Esophagus (tissue), 2 donors: ENCODE results near the gene HSF5. TPM values are rescaled to one million over a fixed set of nuclear protein-coding genes. Genes with fewer than 3 reads are reported as not detected.
A peak's percentile ranks its signal among the peaks of the same experiment; 100 is the strongest.

ENCODE experiments used
- H3K27ac ChIP-seq, 2 donors: one replicate each; pipeline ENCODE4 v1.5.1; 2013; ENCODE audit warnings: low read depth in 2 of 2, mild to moderate bottlenecking in 2 of 2, inconsistent platforms in 1 of 2, low read length in 1 of 2, moderate library complexity in 1 of 2
- H3K27me3 ChIP-seq, 2 donors: one replicate each; pipeline ENCODE4 v1.6.1; 2013; ENCODE audit warnings: low read length in 2 of 2, control low read depth in 1 of 2, mild to moderate bottlenecking in 1 of 2; ENCODE audit not compliant: insufficient read depth in 2 of 2, control insufficient read depth in 1 of 2
- H3K36me3 ChIP-seq, 2 donors: one replicate each; pipeline ENCODE4 v1.6.1; 2013; ENCODE audit warnings: low read length in 1 of 2; ENCODE audit not compliant: control insufficient read depth in 2 of 2, insufficient read depth in 2 of 2
- H3K4me1 ChIP-seq, 2 donors: one replicate each; pipeline ENCODE4 v1.6.1; 2013; ENCODE audit warnings: low read length in 1 of 2; ENCODE audit not compliant: control insufficient read depth in 2 of 2, insufficient read depth in 2 of 2
- H3K4me3 ChIP-seq, 2 donors: one replicate each; pipeline ENCODE4 v1.5.1; 2013; ENCODE audit warnings: low read length in 2 of 2, mild to moderate bottlenecking in 2 of 2, low read depth in 1 of 2, moderate library complexity in 1 of 2
- H3K9me3 ChIP-seq, 2 donors: one replicate each; pipeline ENCODE4 v1.6.1; 2013; ENCODE audit warnings: mild to moderate bottlenecking in 2 of 2, low read depth in 1 of 2, low read length in 1 of 2, moderate library complexity in 1 of 2; ENCODE audit not compliant: control insufficient read depth in 2 of 2, insufficient read depth in 1 of 2
- WGBS, 2 donors: extraction: QIAGEN DNeasy Blood & Tissue Kit; methylation state at CpG; one replicate each; pipeline ENCODE4 v1.1.7; 2013; 5-methylcytosine and 5-hydroxymethylcytosine counted together
- polyA plus RNA-seq, 2 donors: library from polyadenylated mRNA; stranded (reverse); fragments of 200-250 nt; gene quantifications; one replicate each; pipeline ENCODE4 v1.2.3, GENCODE V29; 2013
- donor health status: healthy with polysubstance abuse.
- donor health status: Bipolar disorder and iron deficiency.

Gene HSF5
- polyA plus RNA-seq, 2 donors = 0.01 to 0.02 TPM

GRCh38 chr17:58396173-58396572, 92.0 kb downstream of the HSF5 start:
- H3K4me3 ChIP-seq = no peak overlapping the region
- H3K4me1 ChIP-seq = peaks cover 0 to 2% of the 10 kb centered on the region in 2 donors
- no peaks in the 10 kb centered on the region for H3K27me3 ChIP-seq
- H3K9me3 ChIP-seq = no peaks in the 10 kb centered on the region
- H3K36me3 ChIP-seq = no peaks in the 10 kb centered on the region
- no peak overlapping the region for H3K27ac ChIP-seq
- WGBS, 2 donors = 71 to 80% methylated on average over 4 of the region's 4 CpGs

DNA sequence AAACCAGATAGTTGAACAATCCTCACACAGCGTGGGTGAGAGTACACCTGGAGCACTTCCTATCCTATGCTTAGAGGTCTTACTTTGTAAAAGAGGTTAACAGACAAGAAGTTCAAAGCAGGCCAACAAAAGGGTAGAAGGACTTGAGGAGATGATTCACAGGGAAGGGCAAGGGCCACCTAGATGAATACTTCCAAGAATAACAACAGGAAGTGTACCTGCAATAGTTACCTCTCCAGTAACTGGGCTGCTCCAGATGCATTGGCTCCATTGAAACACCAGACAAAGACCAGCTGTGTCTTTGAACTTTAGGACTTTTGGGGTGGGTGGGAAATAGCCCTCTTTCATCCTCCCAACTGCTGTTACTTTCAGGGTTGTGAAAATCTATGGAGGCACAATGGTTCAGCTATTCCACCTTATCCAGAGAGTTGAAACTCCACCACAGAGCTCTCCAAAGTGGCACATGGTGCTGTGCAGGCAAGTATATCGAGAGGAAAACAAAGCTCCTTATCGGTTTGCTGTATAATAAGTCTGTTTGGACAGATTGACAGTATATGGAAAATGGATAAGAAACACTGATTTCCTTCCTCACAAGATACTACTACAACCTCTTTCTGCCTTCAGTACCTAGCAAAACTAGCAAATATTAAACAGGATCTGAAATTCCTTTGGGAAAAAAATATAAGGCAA, 93.5 kb downstream of the HSF5 start:
- H3K27me3 ChIP-seq = no peaks in the 10 kb centered on the region
- peak overlapping the region; percentile 36 to 71 for H3K27ac ChIP-seq
- 69 to 75% methylated on average over 3 of the region's 3 CpGs for WGBS, 2 donors
- no peaks in the 10 kb centered on the region for H3K9me3 ChIP-seq
- H3K4me3 ChIP-seq = no peak overlapping the region
- peaks cover 0 to 2% of the 10 kb centered on the region in 2 donors for H3K4me1 ChIP-seq
- no peaks in the 10 kb centered on the region for H3K36me3 ChIP-seq

- WGBS, 2 donors = 21 to 26% methylated on average over 10 of the region's 10 CpGs
- no peaks in the 10 kb centered on the region for H3K9me3 ChIP-seq
- peaks cover 0 to 2% of the 10 kb centered on the region in 2 donors for H3K4me1 ChIP-seq
- H3K36me3 ChIP-seq = no peaks in the 10 kb centered on the region
- no peak overlapping the region for H3K4me3 ChIP-seq
- H3K27me3 ChIP-seq = no peaks in the 10 kb centered on the region
- peak overlapping the region in 1 of 2 donors; percentile 56 for H3K27ac ChIP-seq
Measured at GRCh38 chr17:58391302-58391984, 96.8 kb downstream of the HSF5 start.

GRCh38 chr17:58390884-58391283, 97.3 kb downstream of the HSF5 start:
- Histone ChIP-seq H3K27ac (no peak overlapping the region), H3K27me3 (no peaks in the 10 kb centered on the region), H3K9me3 (no peaks in the 10 kb centered on the region), H3K4me1 (peaks cover 0 to 2% of the 10 kb centered on the region in 2 donors), H3K4me3 (no peak overlapping the region), H3K36me3 (no peaks in the 10 kb centered on the region)
- 65 to 72% methylated on average over 2 of the region's 2 CpGs for WGBS, 2 donors

DNA sequence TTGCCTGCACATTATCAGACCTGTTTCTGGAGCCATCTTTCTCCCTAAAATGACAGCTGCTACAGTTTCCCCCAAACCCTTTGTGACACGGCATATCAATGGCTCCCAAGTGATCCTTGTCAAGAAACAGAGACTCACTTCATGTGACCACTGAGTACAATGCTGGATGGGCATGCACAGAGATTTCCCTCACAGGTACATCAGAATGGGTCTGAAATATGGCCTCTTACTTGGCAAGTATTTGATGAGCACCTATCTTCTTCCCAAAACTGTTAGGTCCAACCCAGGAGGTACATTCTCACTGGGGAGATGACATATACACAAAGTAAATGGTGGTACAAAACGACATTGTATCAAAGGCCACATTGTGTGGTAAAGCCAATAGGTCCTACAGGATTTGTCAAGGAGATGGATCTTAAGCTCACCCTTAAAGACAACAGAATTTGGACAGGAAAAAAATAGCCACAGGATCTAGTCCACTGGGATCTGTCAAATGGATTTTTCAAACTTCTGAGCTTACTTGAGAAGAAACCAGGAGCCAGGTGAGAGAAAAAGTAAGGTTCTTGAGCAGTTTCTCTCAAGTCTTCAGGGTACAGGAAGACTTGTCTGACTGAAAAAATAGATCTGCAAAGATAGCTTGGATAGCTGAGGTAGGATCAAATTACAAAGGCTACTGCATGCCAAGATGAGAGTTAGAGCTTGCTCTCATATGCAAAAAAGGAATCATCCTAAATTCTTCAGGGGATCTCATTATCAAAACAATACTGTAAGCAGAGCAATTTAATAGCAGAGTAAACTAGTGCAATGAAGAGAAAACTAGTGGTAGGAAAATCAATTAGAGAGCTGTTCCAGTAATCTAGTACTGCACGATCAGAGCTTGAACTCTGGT, 99.7 kb downstream of the HSF5 start:
- H3K9me3 ChIP-seq = no peaks in the 10 kb centered on the region
- WGBS, 2 donors = 54 to 57% methylated on average over 3 of the region's 3 CpGs
- H3K27me3 ChIP-seq = no peaks in the 10 kb centered on the region
- H3K4me3 ChIP-seq = no peak overlapping the region
- no peak overlapping the region for H3K27ac ChIP-seq
- peaks cover 0 to 2% of the 10 kb centered on the region in 2 donors for H3K4me1 ChIP-seq
- no peaks in the 10 kb centered on the region for H3K36me3 ChIP-seq

DNA sequence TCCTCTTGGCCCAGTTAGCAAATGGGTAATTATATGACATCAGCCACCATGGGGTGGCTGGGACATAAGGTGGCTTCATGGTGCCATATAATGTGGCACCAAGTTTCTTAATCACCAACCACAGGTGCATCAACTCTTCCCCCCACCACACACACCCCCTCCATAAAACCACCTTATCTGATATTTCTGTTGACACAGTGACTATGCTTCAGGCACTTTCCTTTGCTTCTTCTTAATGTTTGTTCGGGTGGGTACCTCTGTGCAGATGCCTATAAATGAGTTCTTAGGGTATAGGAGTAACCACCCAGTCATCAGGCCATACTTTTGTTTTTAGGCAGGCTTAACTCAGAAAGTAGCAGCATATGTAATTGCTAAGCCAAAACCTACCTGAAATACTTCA, 100.4 kb downstream of the HSF5 start:
- H3K4me3 ChIP-seq = no peak overlapping the region
- WGBS, 2 donors = 50 to 58% methylated on average over 1 of the region's 1 CpG
- H3K27me3 ChIP-seq = no peaks in the 10 kb centered on the region
- H3K4me1 ChIP-seq = peaks cover 0 to 2% of the 10 kb centered on the region in 2 donors
- H3K27ac ChIP-seq = no peak overlapping the region
- H3K36me3 ChIP-seq = no peaks in the 10 kb centered on the region
- H3K9me3 ChIP-seq = no peaks in the 10 kb centered on the region

GRCh38 chr17:58386708-58387107, 101.5 kb downstream of the HSF5 start:
- no peaks in the 10 kb centered on the region for H3K27me3 ChIP-seq
- no peaks in the 10 kb centered on the region for H3K9me3 ChIP-seq
- WGBS, 2 donors = 69 to 81% methylated on average over 3 of the region's 3 CpGs
- H3K36me3 ChIP-seq = no peaks in the 10 kb centered on the region
- no peak overlapping the region for H3K27ac ChIP-seq
- H3K4me1 ChIP-seq = peaks cover 0 to 1% of the 10 kb centered on the region in 2 donors
- no peak overlapping the region for H3K4me3 ChIP-seq

- H3K9me3 ChIP-seq = no peaks in the 10 kb centered on the region
- H3K27me3 ChIP-seq = no peaks in the 10 kb centered on the region
- 61 to 77% methylated on average over 4 of the region's 4 CpGs for WGBS, 2 donors
- peaks cover 0 to 2% of the 10 kb centered on the region in 2 donors for H3K4me1 ChIP-seq
- H3K27ac ChIP-seq = no peak overlapping the region
- no peak overlapping the region for H3K4me3 ChIP-seq
- no peaks in the 10 kb centered on the region for H3K36me3 ChIP-seq
Measured at GRCh38 chr17:58385359-58385899, 102.8 kb downstream of the HSF5 start.

- 75 to 82% methylated on average over 3 of the region's 3 CpGs for WGBS, 2 donors
- H3K4me3 ChIP-seq = no peak overlapping the region
- H3K27ac ChIP-seq = no peak overlapping the region
- no peaks in the 10 kb centered on the region for H3K9me3 ChIP-seq
- peaks cover 0 to 2% of the 10 kb centered on the region in 2 donors for H3K4me1 ChIP-seq
- H3K36me3 ChIP-seq = no peaks in the 10 kb centered on the region
- H3K27me3 ChIP-seq = no peaks in the 10 kb centered on the region
Measured at GRCh38 chr17:58384897-58385296, 103.3 kb downstream of the HSF5 start.
